RWPE1 (cell line): Measurements from ENCODE around the gene PLEKHN1.

Experiments
- CTCF ChIA-PET: fragments of 350-600 bp; sonication (Branson Sonifier 250); formaldehyde crosslinking; extraction: SDS; loops from one replicate; lab custom pipeline; 2021; lab: Yijun Ruan, JAX
- POLR2A ChIA-PET: fragments of 400-600 bp; formaldehyde crosslinking; extraction: SDS; loops from one replicate; lab custom pipeline; 2020; ENCODE audit warnings: antibody characterized with exemption; ENCODE audit not compliant: low non-redundant PET; lab: Yijun Ruan, JAX
- DNase-seq: peaks from one replicate; pipeline ENCODE4 v3.0.0; 2012; ENCODE audit warnings: low spot score
- H3K27ac ChIP-seq: fragments of 450-650 bp; 2 replicates; pipeline ENCODE4 v1.5.1; 2017
- TF ChIP-seq, protein P1 (sequence below): fragments of 450-650 bp; conservative IDR thresholded peaks from 2 replicates; pipeline ENCODE4 v1.5.1; 2017; ENCODE audit warnings: low read depth, mild to moderate bottlenecking

PLEKHN1 gene

GRCh38 chr1:937521-937920, 28.8 kb upstream of the PLEKHN1 start:
- H3K27ac ChIP-seq: no peak overlapping the region
- TF ChIP-seq, protein P1, sequence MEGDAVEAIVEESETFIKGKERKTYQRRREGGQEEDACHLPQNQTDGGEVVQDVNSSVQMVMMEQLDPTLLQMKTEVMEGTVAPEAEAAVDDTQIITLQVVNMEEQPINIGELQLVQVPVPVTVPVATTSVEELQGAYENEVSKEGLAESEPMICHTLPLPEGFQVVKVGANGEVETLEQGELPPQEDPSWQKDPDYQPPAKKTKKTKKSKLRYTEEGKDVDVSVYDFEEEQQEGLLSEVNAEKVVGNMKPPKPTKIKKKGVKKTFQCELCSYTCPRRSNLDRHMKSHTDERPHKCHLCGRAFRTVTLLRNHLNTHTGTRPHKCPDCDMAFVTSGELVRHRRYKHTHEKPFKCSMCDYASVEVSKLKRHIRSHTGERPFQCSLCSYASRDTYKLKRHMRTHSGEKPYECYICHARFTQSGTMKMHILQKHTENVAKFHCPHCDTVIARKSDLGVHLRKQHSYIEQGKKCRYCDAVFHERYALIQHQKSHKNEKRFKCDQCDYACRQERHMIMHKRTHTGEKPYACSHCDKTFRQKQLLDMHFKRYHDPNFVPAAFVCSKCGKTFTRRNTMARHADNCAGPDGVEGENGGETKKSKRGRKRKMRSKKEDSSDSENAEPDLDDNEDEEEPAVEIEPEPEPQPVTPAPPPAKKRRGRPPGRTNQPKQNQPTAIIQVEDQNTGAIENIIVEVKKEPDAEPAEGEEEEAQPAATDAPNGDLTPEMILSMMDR: no peak
- CTCF ChIA-PET: interaction anchor here (0.6 to 2.5 kb wide), 11 partner anchors 9 to 61 kb away, joined by 3 to 53 read pairs (median 6); partner anchors contain the start of genes NOC2L and SAMD11
- POLR2A ChIA-PET: interaction anchor here (1.0 kb wide), 1 partner anchor 26 kb away, joined by 4 read pairs; no protein-coding TSS in a partner anchor
- DNase-seq: no peak

- TF ChIP-seq, protein P1: peak; percentile 71
- no peak overlapping the region for H3K27ac ChIP-seq
- CTCF ChIA-PET: interaction anchor here (0.5 to 2.5 kb wide), 13 partner anchors 10 to 69 kb away, joined by 3 to 53 read pairs (median 6); partner anchors contain the start of genes NOC2L and SAMD11
- POLR2A ChIA-PET: interaction anchor here (0.6 to 1.0 kb wide), 2 partner anchors 27 to 34 kb away, joined by 3 to 4 read pairs; no protein-coding TSS in a partner anchor
- peak; percentile 49 for DNase-seq
Measured at GRCh38 chr1:938088-938683, 28.1 kb upstream of the PLEKHN1 start.

DNA sequence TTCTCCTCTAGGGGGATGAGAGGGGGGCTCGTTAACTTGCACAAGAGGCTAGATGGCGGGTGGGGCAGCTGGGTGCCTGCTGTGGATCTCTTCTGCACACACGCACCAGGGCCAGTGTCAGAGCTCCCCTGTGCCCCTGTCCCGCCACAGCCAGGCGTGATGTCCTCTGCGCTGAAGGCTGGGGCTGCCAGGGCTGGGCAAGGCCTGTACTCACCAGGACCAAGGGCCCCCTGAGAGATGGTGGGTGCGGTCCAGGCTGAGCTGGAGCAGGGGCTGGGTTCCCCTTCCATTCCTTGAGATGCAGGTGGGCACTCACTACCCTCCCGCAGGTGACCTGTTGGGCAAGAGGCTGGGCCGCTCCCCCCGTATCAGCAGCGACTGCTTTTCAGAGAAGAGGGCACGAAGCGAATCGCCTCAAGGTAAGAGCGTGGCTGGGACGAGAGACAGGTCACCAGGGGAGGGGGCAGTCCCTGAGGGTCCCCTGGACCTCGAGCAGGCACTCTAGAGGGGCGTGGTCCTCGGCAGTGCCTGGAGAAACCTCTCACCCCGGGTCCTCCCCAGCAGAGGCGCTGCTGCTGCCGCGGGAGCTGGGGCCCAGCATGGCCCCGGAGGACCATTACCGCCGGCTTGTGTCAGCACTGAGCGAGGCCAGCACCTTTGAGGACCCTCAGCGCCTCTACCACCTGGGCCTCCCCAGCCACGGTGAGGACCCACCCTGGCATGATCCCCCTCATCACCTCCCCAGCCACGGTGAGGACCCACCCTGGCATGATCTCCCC, 27.4 kb upstream of the PLEKHN1 start:
- ChIA-PET POLR2A (interaction anchor here (0.6 to 1.0 kb wide), 2 partner anchors 28 to 34 kb away, joined by 3 to 4 read pairs; no protein-coding TSS in a partner anchor), CTCF (interaction anchor here (0.5 to 5.4 kb wide), 14 partner anchors 10 to 387 kb away, joined by 3 to 53 read pairs (median 6); partner anchors contain the start of genes NOC2L and SAMD11)
- TF ChIP-seq, protein P1: no peak
- no peak for DNase-seq
- H3K27ac ChIP-seq: no peak overlapping the region

DNA sequence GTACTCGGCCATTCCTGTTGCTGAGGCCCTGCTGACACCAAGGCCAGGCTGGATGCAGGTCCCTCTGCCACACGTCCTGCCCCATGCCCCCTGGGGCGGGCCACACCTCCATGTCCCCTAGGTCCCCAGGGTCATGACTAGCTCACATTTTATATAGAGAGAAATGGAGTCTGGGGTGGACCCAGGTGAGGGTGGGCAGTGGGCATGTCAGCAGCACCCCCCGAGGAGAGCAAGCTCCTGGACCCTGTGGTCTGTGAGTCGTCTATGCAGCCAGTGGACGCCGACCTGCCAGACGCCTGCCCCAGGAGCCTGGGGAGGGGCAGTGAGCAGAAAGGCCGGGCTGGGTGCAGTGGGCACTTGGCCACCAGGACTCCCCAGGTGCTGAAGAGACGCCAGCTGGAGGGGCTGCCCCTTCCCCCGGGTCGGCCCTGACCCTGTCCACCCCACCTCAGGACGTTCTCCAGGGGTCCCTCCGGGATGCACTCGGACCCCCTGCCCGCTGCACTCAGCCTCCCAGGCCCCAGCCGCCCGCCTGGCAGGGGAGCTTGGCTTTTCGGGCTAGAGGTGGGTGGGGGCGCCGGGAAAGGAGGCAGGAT, 26.7 kb upstream of the PLEKHN1 start:
- CTCF ChIA-PET: interaction anchor here (0.6 to 5.4 kb wide), 6 partner anchors 17 to 386 kb away, joined by 3 to 27 read pairs (median 6); partner anchors contain the start of gene NOC2L
- no peak overlapping the region for H3K27ac ChIP-seq

GRCh38 chr1:940107-941014, 25.9 kb upstream of the PLEKHN1 start:
- POLR2A ChIA-PET: no interaction called here
- TF ChIP-seq, protein P1: no peak

More for the DNA sequence above, 26.7 kb upstream of the PLEKHN1 start:
- POLR2A ChIA-PET: no interaction called here
- no peak for DNase-seq
- TF ChIP-seq, protein P1: no peak

More at GRCh38 chr1:940107-941014, 25.9 kb upstream of the PLEKHN1 start:
- H3K27ac ChIP-seq: no peak overlapping the region
- CTCF ChIA-PET: interaction anchor here (0.6 to 5.4 kb wide), 6 partner anchors 17 to 119 kb away, joined by 3 to 27 read pairs (median 4); no protein-coding TSS in a partner anchor
- peak; percentile 70 for DNase-seq
